HG02610 (cell line): ENCODE measurements around the gene ABCG1.

Source experiments
- ATAC-seq: cut with Tn5 transposase; IDR thresholded peaks from one replicate; pipeline ENCODE4 v1.9.1; 2021; ENCODE audit warnings: mild to moderate bottlenecking, moderate library complexity; ENCODE audit not compliant: unreplicated experiment

ABCG1 gene

GRCh38 chr21:42231756-42232155, 12.8 kb downstream of the ABCG1 start:
- no peak for ATAC-seq

GRCh38 chr21:42232176-42232825, 13.4 kb downstream of the ABCG1 start:
- ATAC-seq = no peak

GRCh38 chr21:42233067-42233961, 14.4 kb downstream of the ABCG1 start:
- peak; percentile 52 for ATAC-seq

GRCh38 chr21:42234041-42234440, 15.1 kb downstream of the ABCG1 start:
- ATAC-seq = no peak

- no peak for ATAC-seq
Observed at GRCh38 chr21:42234464-42235241, 15.7 kb downstream of the ABCG1 start.

GRCh38 chr21:42235593-42235992, 16.7 kb downstream of the ABCG1 start:
- no peak for ATAC-seq

GRCh38 chr21:42236014-42236413, 17.1 kb downstream of the ABCG1 start:
- ATAC-seq = no peak

- ATAC-seq = no peak
Observed at GRCh38 chr21:42236693-42237092, 17.8 kb downstream of the ABCG1 start.

- no peak for ATAC-seq
Observed at GRCh38 chr21:42237161-42237560, 18.2 kb downstream of the ABCG1 start.

GRCh38 chr21:42237577-42237976, 18.6 kb downstream of the ABCG1 start:
- no peak for ATAC-seq

- ATAC-seq = no peak
Observed at GRCh38 chr21:42238185-42238934, 19.4 kb downstream of the ABCG1 start.

GRCh38 chr21:42239556-42239955, 20.6 kb downstream of the ABCG1 start:
- ATAC-seq = no peak

GRCh38 chr21:42239973-42240372, 21.0 kb downstream of the ABCG1 start:
- no peak for ATAC-seq

GRCh38 chr21:42242611-42243010, 23.7 kb downstream of the ABCG1 start:
- no peak for ATAC-seq

- no peak for ATAC-seq
Observed at GRCh38 chr21:42243026-42243425, 24.1 kb downstream of the ABCG1 start.

- ATAC-seq = no peak
Observed at GRCh38 chr21:42245331-42246193, 26.6 kb downstream of the ABCG1 start.

- ATAC-seq = no peak
Observed at GRCh38 chr21:42247716-42248115, 28.8 kb downstream of the ABCG1 start.

GRCh38 chr21:42248241-42248640, 29.3 kb downstream of the ABCG1 start:
- ATAC-seq = no peak

GRCh38 chr21:42248783-42249597, 30.1 kb downstream of the ABCG1 start:
- ATAC-seq = no peak
